ENCODE measurements around the gene POFUT2. TPM values are rescaled to one million over a fixed set of nuclear protein-coding genes. Genes with fewer than 3 reads are reported as not detected.
A peak's percentile ranks its signal among the peaks of the same experiment; 100 is the strongest.

POFUT2 gene
- total RNA-seq, 1 experiment from 2014 or later: 14.3 TPM

DNA sequence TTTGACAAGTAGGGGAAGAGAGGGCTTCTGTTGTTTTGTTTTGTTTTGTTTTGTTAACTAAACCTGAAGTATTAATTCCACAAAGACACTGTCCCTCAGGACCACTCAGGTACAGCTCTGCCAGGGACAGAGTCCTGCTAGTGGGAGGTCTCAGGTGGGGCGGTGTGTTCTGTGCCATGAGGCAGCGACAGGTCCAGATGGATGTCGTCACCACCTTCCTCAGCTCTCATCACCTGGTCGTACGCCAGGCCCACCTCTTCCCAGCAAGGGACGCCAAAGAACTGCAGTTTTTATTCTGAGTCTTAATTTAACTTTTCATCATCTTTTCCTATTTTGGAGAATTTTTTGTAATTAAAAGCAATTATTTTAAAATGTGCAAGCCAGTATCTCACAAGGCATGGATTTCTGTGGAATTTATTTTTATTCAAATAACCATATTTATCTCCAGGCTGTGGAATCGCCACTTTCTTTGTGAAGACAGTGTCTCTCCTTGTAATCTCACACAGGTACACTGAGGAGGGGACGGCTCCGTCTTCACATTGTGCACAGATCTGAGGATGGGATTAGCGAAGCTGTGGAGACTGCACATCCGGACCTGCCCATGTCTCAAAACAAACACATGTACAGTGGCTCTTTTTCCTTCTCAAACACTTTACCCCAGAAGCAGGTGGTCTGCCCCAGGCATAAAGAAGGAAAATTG is 62.5 kb downstream of the POFUT2 start:
- DNase-seq (ENCODE audit: low read depth, low spot score): no peak

DNA sequence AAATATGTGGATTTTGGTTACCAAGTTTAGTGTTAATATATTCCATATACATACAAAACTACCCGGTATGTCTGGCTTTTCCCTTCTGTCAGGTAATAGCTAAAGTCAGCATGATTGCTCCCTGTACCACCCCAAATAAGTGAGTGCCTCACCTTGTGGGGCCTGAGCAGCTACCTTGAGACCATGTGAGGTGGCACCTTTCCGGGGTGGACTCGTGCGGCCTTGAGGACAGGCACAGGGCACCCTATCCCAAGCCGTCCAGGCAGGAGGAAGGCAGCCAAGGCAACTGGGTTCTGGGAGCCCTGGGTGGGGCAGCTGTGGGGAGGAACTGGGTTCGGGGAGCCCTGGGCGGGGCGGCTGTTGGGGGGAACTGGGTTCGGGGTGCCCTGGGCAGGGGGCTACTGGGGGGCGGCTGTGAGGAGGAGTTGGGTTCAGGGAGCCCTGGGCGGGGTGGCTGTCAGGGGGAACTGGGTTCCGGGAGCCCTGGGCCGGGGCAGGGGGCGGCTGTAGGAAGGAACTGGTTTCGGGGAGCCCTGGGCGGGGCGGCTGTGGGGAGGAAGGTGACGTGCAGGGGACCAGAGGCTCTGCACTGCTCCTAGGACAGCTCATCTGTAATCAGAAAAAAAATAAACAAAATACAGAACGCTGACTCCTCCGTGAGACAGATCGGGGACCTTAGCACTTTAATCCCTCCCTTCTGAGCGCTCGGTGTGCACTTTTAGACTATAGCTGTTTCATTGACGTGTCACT is 63.3 kb downstream of the POFUT2 start:
- in situ Hi-C loops (cut with HindIII; ENCODE audit: low pct_unique_long_range_greater_than_20kb, low sequenced_read_pairs): no loop called here
- no peak for DNase-seq (ENCODE audit: low read depth, low spot score)

More for the DNA sequence above, 62.5 kb downstream of the POFUT2 start:
- in situ Hi-C loops (cut with HindIII; ENCODE audit: low pct_unique_long_range_greater_than_20kb, low sequenced_read_pairs): no loop called here

DNA sequence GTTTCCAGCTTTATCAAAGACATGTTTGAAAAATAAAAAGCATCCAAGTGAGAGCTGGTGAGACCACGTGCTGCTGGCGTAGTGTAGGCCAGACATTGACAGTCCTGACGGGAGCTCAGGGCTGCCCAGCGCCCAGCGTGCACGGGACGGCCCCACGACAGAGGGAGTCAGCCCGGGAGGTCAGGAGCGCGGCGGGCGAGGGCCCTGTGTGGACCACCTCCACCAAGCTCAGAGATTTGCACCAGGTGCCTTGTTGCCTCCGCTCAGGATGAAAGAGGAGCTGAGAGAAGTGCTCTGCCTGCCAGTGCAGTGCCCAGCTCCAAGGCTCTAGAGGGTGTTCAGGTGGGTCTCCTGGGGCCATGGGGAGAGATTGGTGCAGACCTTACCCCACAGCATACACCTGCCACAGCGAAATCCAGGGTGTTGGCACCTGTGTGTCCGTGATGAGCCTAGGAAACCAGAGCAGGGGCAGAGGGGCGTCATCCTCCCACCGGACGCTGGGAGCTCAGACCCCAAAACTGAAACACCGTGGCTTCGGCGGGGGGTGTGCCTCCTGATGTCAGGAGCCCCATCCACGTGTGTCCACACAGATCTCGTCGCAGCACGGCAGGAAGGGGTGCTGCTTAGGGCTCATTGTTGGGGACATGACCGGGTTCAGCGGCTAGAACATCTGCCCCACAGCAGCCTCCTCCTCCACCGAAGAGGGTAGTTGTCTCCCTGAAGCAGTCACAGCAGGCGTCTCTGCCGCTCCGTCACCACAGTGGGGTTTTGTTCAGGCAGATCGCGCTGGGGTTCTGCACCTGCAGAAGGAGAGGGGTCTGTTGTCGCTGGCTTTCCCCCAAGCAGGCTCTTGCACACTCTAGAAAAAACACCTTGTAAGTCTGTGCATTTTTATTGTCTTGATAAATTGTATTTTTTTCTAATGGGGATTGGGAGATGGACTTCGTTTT is 64.2 kb downstream of the POFUT2 start:
- in situ Hi-C loops (cut with HindIII; ENCODE audit: low pct_unique_long_range_greater_than_20kb, low sequenced_read_pairs): no loop called here
- DNase-seq (ENCODE audit: low read depth, low spot score): no peak

DNA sequence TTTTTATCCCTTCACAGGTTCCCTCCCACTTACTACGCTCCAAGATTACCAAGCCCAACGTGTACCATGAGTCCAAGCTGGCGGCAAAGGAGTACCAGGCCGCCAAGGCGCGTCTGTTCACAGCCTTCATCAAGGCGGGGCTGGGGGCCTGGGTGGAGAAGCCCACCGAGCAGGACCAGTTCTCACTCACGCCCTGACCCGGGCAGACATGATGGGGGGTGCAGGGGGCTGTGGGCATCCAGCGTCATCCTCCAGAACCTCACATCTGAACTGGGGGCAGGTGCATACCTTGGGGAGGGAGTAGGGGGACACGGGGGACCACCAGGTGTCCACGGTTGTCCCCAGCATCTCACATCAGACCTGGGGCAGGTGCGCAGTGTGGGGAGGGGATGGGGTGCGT is 65.7 kb downstream of the POFUT2 start:
- in situ Hi-C loops (cut with HindIII; ENCODE audit: low pct_unique_long_range_greater_than_20kb, low sequenced_read_pairs): no loop called here

DNA sequence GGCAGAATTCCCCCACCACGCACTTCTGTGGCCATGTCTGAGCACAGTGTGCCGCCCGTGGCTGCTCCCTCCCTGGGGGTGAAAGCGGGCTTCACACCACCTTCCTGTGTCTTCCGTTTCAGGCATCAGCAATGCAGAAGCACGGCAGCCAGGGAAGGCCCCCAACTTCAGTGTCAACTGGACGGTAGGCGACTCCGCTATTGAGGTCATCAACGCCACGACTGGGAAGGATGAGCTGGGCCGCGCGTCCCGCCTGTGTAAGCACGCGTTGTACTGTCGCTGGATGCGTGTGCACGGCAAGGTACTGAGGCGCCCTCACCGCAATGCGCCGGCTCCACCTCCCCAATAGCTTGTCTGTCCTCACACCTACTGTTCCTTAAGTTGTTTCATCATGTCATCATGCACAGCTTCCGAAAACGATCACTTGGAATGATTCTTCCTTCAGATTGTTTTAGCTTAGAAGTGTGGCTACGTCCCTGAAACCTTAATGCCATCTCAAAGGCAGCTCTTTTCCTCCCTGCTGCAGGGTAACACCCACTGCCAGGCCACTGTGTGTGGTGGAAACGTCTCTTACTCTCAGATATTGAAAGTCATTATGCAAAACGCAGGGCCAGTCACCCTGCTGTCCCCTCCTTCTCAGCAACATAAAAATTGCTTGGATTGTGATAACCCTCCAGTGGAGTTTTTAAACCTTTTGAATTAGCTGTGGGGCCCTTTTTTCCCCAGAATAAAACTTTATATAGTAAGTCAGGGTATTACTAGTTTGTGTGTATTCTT is 66.8 kb downstream of the POFUT2 start:
- no peak for DNase-seq (ENCODE audit: low read depth, low spot score)
- in situ Hi-C loops (cut with HindIII; ENCODE audit: low pct_unique_long_range_greater_than_20kb, low sequenced_read_pairs): no loop called here

More for the DNA sequence above, 65.7 kb downstream of the POFUT2 start:
- no peak for DNase-seq (ENCODE audit: low read depth, low spot score)

DNA sequence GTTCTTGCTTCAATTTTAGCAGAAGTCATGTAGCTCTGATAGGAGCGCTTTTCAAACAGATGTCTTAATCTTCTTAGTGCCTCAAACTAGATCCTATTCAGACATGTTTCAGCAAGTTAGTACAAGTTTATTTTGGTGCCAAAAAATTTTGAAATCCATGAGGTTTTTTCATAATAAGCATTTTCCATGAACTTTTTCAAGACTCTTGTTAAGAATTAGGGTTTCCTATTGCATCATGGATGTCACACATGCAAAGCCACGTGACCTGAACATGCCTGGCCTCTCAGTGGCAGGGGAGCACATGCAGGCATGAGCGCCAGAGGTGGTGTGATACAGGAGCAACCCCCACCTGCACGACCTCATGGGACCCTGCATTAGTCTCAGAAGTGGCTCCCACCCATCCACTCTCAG is 67.6 kb downstream of the POFUT2 start:
- DNase-seq (ENCODE audit: low read depth, low spot score): peak; percentile 7
- in situ Hi-C loops (cut with HindIII; ENCODE audit: low pct_unique_long_range_greater_than_20kb, low sequenced_read_pairs): no loop called here

GRCh38 chr21:45219517-45219916 is 68.2 kb downstream of the POFUT2 start:
- peak; percentile 97 for DNase-seq (ENCODE audit: low read depth, low spot score)
- in situ Hi-C loops (cut with HindIII; ENCODE audit: low pct_unique_long_range_greater_than_20kb, low sequenced_read_pairs): no loop called here

- in situ Hi-C loops (cut with HindIII; ENCODE audit: low pct_unique_long_range_greater_than_20kb, low sequenced_read_pairs): no loop called here
- no peak for DNase-seq (ENCODE audit: low read depth, low spot score)
Observed at GRCh38 chr21:45217010-45217409, 70.7 kb downstream of the POFUT2 start.

DNA sequence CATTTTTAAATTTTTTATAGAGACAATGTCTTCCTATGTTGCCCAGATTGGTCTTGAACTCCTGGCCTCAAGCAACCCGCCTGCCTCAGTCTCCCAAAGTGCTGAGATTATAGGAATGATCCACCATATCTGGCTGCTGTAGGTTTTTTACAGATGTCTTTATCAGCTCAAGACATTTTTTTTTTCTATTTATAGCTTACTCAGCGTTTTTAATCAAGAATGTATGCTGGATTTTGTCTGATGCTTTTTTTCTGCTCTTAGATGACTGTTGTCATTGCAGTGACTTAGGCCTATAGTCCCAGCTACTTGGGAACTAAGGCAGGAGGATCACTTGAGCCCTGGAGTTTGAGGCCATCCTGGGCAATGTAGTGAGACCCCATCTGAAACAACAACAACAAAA is 72.5 kb downstream of the POFUT2 start:
- DNase-seq (ENCODE audit: low read depth, low spot score): no peak
- in situ Hi-C loops (cut with HindIII; ENCODE audit: low pct_unique_long_range_greater_than_20kb, low sequenced_read_pairs): no loop called here

Other genes starting within 250 kb of the POFUT2 start
- 8.3 and 13.1 TPM in 2 replicates for gene ADARB1, start 213.3 kb downstream of the POFUT2 start, total RNA-seq (2014; rRNA removed; shearing (Covaris generic))
- 12.4 and 13.2 TPM in 2 replicates for gene COL18A1, start 117.3 kb upstream of the POFUT2 start, total RNA-seq (2014; rRNA removed; shearing (Covaris generic))

Data from SK-MEL-5 (cell line).